NT2/D1 (cell line): ENCODE data around the gene LDLRAD4.

Experiments
- DNase-seq: peaks from one replicate; pipeline ENCODE4 v3.0.0-alpha.2; 2011; ENCODE audit warnings: low read depth, low spot score
- H3K27me3 ChIP-seq: 2 replicates; pipeline ENCODE4 v1.6.0; 2011; ENCODE audit warnings: mild to moderate bottlenecking; ENCODE audit not compliant: insufficient read length, insufficient read depth
- H3K36me3 ChIP-seq: 2 replicates; pipeline ENCODE4 v1.6.1; 2011; ENCODE audit warnings: mild to moderate bottlenecking, low read length, mixed read lengths; ENCODE audit not compliant: insufficient read depth, insufficient read length
- H3K4me1 ChIP-seq: 2 replicates; pipeline ENCODE4 v1.5.1; 2011; ENCODE audit not compliant: insufficient read depth, insufficient read length
- H3K4me3 ChIP-seq: 2 replicates; pipeline ENCODE4 v1.5.1; 2011; ENCODE audit warnings: low read depth; ENCODE audit not compliant: insufficient read length
- H3K9ac ChIP-seq: 2 replicates; pipeline ENCODE4 v1.6.0; 2011; ENCODE audit warnings: low read depth; ENCODE audit not compliant: insufficient read length
- H3K9me3 ChIP-seq: 2 replicates; pipeline ENCODE4 v1.5.1; 2011; ENCODE audit warnings: mild to moderate bottlenecking, low read length; ENCODE audit not compliant: insufficient read depth
- SUZ12 ChIP-seq: IDR thresholded peaks from 2 replicates; pipeline ENCODE4 v1.6.1; 2011; ENCODE audit not compliant: insufficient read length, insufficient read depth; ENCODE audit errors: extremely low read depth
- YY1 ChIP-seq: IDR thresholded peaks from 2 replicates; pipeline ENCODE4 v1.6.1; 2011; ENCODE audit not compliant: insufficient read length, insufficient read depth
- ZNF274 ChIP-seq: IDR thresholded peaks from 2 replicates; pipeline ENCODE4 v1.6.1; 2011; ENCODE audit warnings: mild to moderate bottlenecking, low read depth, low read length

Gene LDLRAD4

DNA sequence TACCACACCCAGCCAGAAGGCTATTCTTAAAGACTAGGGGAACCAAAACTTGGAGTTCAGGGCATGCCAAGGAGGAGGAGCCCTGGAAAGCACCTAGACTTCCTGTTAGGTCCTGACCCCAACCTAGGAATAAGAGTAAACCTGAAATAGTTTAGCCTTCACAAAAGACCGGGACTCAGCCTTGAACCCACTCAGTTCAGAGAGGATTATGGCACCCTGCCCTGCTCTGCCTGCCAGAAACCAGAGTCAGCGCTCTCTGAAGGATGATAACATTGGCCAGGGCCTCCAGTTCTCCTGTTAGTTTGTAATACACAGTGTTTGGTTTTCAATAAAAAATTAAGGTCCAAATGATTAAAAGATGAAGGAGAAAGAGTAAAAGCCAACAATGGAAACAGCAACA is 96.4 kb downstream of the LDLRAD4 start:
- no peak for DNase-seq
- TF ChIP-seq YY1 (no peak), SUZ12 (no peak), ZNF274 (no peak)
- Histone ChIP-seq H3K4me1 (no peaks in the 10 kb centered on the region), H3K4me3 (no peak overlapping the region), H3K9ac (no peak overlapping the region), H3K36me3 (no peaks in the 10 kb centered on the region), H3K9me3 (peaks cover 11% of the 10 kb centered on the region; the same call in 1 of the 2 replicates), H3K27me3 (no peaks in the 10 kb centered on the region)

DNA sequence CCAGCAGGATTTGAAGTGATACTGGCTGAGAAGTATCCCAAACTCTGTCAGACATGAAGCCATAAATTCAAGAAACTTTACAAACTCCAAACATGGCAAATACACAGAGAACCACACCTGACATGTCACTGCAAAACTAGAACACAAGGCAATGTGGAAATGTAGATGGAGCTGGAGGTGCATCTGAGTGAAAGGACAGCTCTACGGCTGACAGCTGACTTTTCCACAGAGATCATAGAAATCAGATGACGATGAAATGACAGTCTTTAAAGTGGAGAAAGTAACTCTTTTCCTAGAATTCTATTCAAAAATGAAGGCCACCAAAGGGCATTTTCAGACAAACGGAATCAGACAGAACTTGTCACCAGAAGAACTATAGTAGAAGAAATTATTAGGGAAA is 97.5 kb downstream of the LDLRAD4 start:
- Histone ChIP-seq H3K4me1 (no peaks in the 10 kb centered on the region), H3K9ac (no peak overlapping the region), H3K9me3 (peaks cover 11% of the 10 kb centered on the region; the same call in 1 of the 2 replicates), H3K36me3 (no peaks in the 10 kb centered on the region), H3K4me3 (no peak overlapping the region), H3K27me3 (no peaks in the 10 kb centered on the region)
- TF ChIP-seq SUZ12 (no peak), YY1 (no peak), ZNF274 (no peak)
- DNase-seq, result no peak

GRCh38 chr18:13317801-13318200 is 99.2 kb downstream of the LDLRAD4 start:
- H3K4me1 ChIP-seq, result no peaks in the 10 kb centered on the region
- H3K36me3 ChIP-seq, result no peaks in the 10 kb centered on the region
- no peak for TF ChIP-seq SUZ12

GRCh38 chr18:13318731-13319501 is 100.4 kb downstream of the LDLRAD4 start:
- DNase-seq, result no peak
- Histone ChIP-seq H3K4me1 (no peaks in the 10 kb centered on the region), H3K36me3 (no peaks in the 10 kb centered on the region), H3K4me3 (no peak overlapping the region), H3K9me3 (peaks cover 11% of the 10 kb centered on the region; the same call in 1 of the 2 replicates), H3K27me3 (no peaks in the 10 kb centered on the region), H3K9ac (no peak overlapping the region)
- no peak for TF ChIP-seq ZNF274
- TF ChIP-seq YY1, result no peak
- TF ChIP-seq SUZ12, result no peak

More at GRCh38 chr18:13317801-13318200, 99.2 kb downstream of the LDLRAD4 start:
- Histone ChIP-seq H3K4me3 (no peak overlapping the region), H3K9me3 (peaks cover 11% of the 10 kb centered on the region; the same call in 1 of the 2 replicates), H3K9ac (no peak overlapping the region), H3K27me3 (no peaks in the 10 kb centered on the region)
- DNase-seq, result no peak

DNA sequence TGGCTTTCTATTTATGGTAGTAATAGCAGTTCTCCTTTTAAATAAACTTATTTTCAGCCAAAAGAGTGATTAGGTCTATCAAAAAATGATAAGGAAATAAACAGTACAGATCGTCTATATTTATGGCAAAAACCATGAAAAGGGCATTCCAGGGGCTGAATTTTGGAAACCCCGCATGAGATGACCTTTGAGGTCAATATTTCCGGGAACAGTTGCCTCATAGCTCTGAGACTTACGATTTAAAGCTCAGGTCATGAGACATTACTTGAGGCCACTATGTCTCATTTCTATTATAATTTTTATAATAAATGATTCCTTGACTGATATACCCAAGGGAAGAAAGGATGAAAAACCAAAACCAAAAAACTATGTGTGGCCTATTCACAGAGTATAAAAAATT is 101.1 kb downstream of the LDLRAD4 start:
- H3K9me3 ChIP-seq, result peaks cover 11% of the 10 kb centered on the region; the same call in 1 of the 2 replicates
- H3K36me3 ChIP-seq, result no peaks in the 10 kb centered on the region
- DNase-seq, result no peak
- no peaks in the 10 kb centered on the region for H3K27me3 ChIP-seq
- H3K4me1 ChIP-seq, result peaks cover 1% of the 10 kb centered on the region
- H3K9ac ChIP-seq, result no peak overlapping the region
- no peak overlapping the region for H3K4me3 ChIP-seq
- TF ChIP-seq SUZ12, result no peak
- no peak for TF ChIP-seq ZNF274
- TF ChIP-seq YY1, result no peak

- Histone ChIP-seq H3K4me3 (no peak overlapping the region), H3K27me3 (no peaks in the 10 kb centered on the region), H3K9ac (no peak overlapping the region), H3K36me3 (no peaks in the 10 kb centered on the region), H3K9me3 (peaks cover 11% of the 10 kb centered on the region; the same call in 1 of the 2 replicates), H3K4me1 (peaks cover 5% of the 10 kb centered on the region)
- no peak for TF ChIP-seq SUZ12
- TF ChIP-seq ZNF274, result no peak
- no peak for TF ChIP-seq YY1
- DNase-seq, result no peak
Observed at GRCh38 chr18:13320096-13320495, 101.5 kb downstream of the LDLRAD4 start.

GRCh38 chr18:13320891-13321425 is 102.4 kb downstream of the LDLRAD4 start:
- H3K36me3 ChIP-seq, result no peaks in the 10 kb centered on the region
- peaks cover 7% of the 10 kb centered on the region; the same call in 1 of the 2 replicates for H3K9me3 ChIP-seq
- no peak overlapping the region for H3K4me3 ChIP-seq
- no peak overlapping the region for H3K9ac ChIP-seq
- no peak for DNase-seq
- H3K4me1 ChIP-seq, result peaks cover 5% of the 10 kb centered on the region
- no peaks in the 10 kb centered on the region for H3K27me3 ChIP-seq
- TF ChIP-seq ZNF274 (no peak), YY1 (no peak), SUZ12 (no peak)
